ENCODE results near the gene GRM8. TPM values are rescaled to one million over a fixed set of nuclear protein-coding genes. Genes with fewer than 3 reads are reported as not detected.

GRM8 gene
- total RNA-seq, 1 experiment from 2014 or later = not detected

DNA sequence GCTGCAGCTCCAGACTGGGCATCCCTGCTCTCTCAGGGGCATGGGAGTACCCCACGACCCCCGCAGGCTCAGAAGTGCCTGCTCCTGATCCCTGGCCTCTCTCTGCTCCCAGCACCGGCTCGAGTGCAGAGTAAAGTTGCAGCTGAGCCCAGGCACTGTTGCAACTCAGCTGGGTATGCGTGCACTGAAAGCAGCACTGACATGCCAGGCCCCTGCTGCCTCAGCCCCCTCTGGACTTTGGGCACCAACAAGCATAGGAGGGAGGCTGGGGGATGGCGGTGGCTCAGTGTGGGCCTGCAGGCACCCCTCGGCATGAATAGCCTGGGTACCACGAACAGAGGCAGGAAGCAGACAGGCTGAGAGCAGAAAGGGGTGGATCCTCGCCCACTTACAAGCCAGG lies 295.3 kb downstream of the GRM8 start:
- DNase-seq = no peak
- H3K4me1 ChIP-seq = no peaks in the 10 kb centered on the region
- H3K27me3 Mint-ChIP-seq (ENCODE audit: insufficient read depth, unreplicated experiment) = peaks cover 3% of the 10 kb centered on the region
- H3K9me3 Mint-ChIP-seq (ENCODE audit: unreplicated experiment) = no peaks in the 10 kb centered on the region
- ChIA-PET POLR2A (no interaction called here), CTCF (no interaction called here)
- BruUV-seq (replicated peaks) = no TSS peak
- intact Hi-C loops (cut with micrococcal nuclease; ENCODE audit: unreplicated experiment) = no loop called here
- H3K36me3 Mint-ChIP-seq (ENCODE audit: insufficient read depth, unreplicated experiment) = no peaks in the 10 kb centered on the region
- H3K27ac Mint-ChIP-seq (ENCODE audit: unreplicated experiment) = no peak overlapping the region
- H3K4me3 ChIP-seq (ENCODE audit: low read depth, low read length) = no peak overlapping the region
- no peaks in the 10 kb centered on the region for H3K27me3 ChIP-seq (replicated peaks; ENCODE audit: control insufficient read depth, insufficient read depth, low read length)
- no peak overlapping the region for H3K4me3 Mint-ChIP-seq (ENCODE audit: unreplicated experiment)
- no peaks in the 10 kb centered on the region for H3K9me3 ChIP-seq
- no peaks in the 10 kb centered on the region for H3K36me3 ChIP-seq (ENCODE audit: control insufficient read depth, insufficient read depth, low read length)
- no peaks in the 10 kb centered on the region for H3K4me1 Mint-ChIP-seq (ENCODE audit: low read depth, unreplicated experiment)
- TF ChIP-seq, protein P1, sequence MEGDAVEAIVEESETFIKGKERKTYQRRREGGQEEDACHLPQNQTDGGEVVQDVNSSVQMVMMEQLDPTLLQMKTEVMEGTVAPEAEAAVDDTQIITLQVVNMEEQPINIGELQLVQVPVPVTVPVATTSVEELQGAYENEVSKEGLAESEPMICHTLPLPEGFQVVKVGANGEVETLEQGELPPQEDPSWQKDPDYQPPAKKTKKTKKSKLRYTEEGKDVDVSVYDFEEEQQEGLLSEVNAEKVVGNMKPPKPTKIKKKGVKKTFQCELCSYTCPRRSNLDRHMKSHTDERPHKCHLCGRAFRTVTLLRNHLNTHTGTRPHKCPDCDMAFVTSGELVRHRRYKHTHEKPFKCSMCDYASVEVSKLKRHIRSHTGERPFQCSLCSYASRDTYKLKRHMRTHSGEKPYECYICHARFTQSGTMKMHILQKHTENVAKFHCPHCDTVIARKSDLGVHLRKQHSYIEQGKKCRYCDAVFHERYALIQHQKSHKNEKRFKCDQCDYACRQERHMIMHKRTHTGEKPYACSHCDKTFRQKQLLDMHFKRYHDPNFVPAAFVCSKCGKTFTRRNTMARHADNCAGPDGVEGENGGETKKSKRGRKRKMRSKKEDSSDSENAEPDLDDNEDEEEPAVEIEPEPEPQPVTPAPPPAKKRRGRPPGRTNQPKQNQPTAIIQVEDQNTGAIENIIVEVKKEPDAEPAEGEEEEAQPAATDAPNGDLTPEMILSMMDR (IDR thresholded peaks at IDR 0.05; ENCODE audit: insufficient read depth in 1 of 2, low read depth in 1 of 2, low read length in 1 of 2, severe bottlenecking in 1 of 2, unreplicated experiment in 1 of 2) = no peak

GRCh38 chr7:126953461-126953860 lies 299.3 kb downstream of the GRM8 start:
- H3K27me3 ChIP-seq (replicated peaks; ENCODE audit: control insufficient read depth, insufficient read depth, low read length) = no peaks in the 10 kb centered on the region
- no peaks in the 10 kb centered on the region for H3K9me3 ChIP-seq
- no peaks in the 10 kb centered on the region for H3K4me1 Mint-ChIP-seq (ENCODE audit: low read depth, unreplicated experiment)
- H3K27me3 Mint-ChIP-seq (ENCODE audit: insufficient read depth, unreplicated experiment) = peaks cover 10% of the 10 kb centered on the region
- no peak for DNase-seq
- H3K4me1 ChIP-seq = no peaks in the 10 kb centered on the region
- H3K9me3 Mint-ChIP-seq (ENCODE audit: unreplicated experiment) = no peaks in the 10 kb centered on the region
- BruUV-seq (replicated peaks) = no TSS peak
- no peak overlapping the region for H3K27ac Mint-ChIP-seq (ENCODE audit: unreplicated experiment)
- POLR2A ChIA-PET = no interaction called here
- TF ChIP-seq, protein P1 (IDR thresholded peaks at IDR 0.05; ENCODE audit: insufficient read depth in 1 of 2, low read depth in 1 of 2, low read length in 1 of 2, severe bottlenecking in 1 of 2, unreplicated experiment in 1 of 2) = no peak
- H3K4me3 ChIP-seq (ENCODE audit: low read depth, low read length) = no peak overlapping the region
- H3K4me3 Mint-ChIP-seq (ENCODE audit: unreplicated experiment) = no peak overlapping the region
- CTCF ChIA-PET = no interaction called here
- no peaks in the 10 kb centered on the region for H3K36me3 ChIP-seq (ENCODE audit: control insufficient read depth, insufficient read depth, low read length)
- intact Hi-C loops (cut with micrococcal nuclease; ENCODE audit: unreplicated experiment) = no loop called here
- H3K36me3 Mint-ChIP-seq (ENCODE audit: insufficient read depth, unreplicated experiment) = no peaks in the 10 kb centered on the region

- DNase-seq = no peak
- H3K27ac Mint-ChIP-seq (ENCODE audit: unreplicated experiment) = no peak overlapping the region
- H3K4me3 Mint-ChIP-seq (ENCODE audit: unreplicated experiment) = no peak overlapping the region
- CTCF ChIA-PET = no interaction called here
- no peaks in the 10 kb centered on the region for H3K9me3 Mint-ChIP-seq (ENCODE audit: unreplicated experiment)
- TF ChIP-seq, protein P1 (IDR thresholded peaks at IDR 0.05; ENCODE audit: insufficient read depth in 1 of 2, low read depth in 1 of 2, low read length in 1 of 2, severe bottlenecking in 1 of 2, unreplicated experiment in 1 of 2) = no peak
- no peaks in the 10 kb centered on the region for H3K4me1 ChIP-seq
- H3K36me3 ChIP-seq (ENCODE audit: control insufficient read depth, insufficient read depth, low read length) = no peaks in the 10 kb centered on the region
- no peaks in the 10 kb centered on the region for H3K27me3 ChIP-seq (replicated peaks; ENCODE audit: control insufficient read depth, insufficient read depth, low read length)
- no peaks in the 10 kb centered on the region for H3K36me3 Mint-ChIP-seq (ENCODE audit: insufficient read depth, unreplicated experiment)
- no peak overlapping the region for H3K4me3 ChIP-seq (ENCODE audit: low read depth, low read length)
- no TSS peak for BruUV-seq (replicated peaks)
- POLR2A ChIA-PET = no interaction called here
- no peaks in the 10 kb centered on the region for H3K9me3 ChIP-seq
- intact Hi-C loops (cut with micrococcal nuclease; ENCODE audit: unreplicated experiment) = no loop called here
- peaks cover 10% of the 10 kb centered on the region for H3K27me3 Mint-ChIP-seq (ENCODE audit: insufficient read depth, unreplicated experiment)
- no peaks in the 10 kb centered on the region for H3K4me1 Mint-ChIP-seq (ENCODE audit: low read depth, unreplicated experiment)
Observed at GRCh38 chr7:126948664-126949063, 304.1 kb downstream of the GRM8 start.

Measured in Caco-2 (cell line).